ENCODE data around the gene OSBPL2.

GRCh38 chr20:62287129-62287528 is 48.8 kb downstream of the OSBPL2 start:
- no peak for TF ChIP-seq POLR2AphosphoS5 (IDR thresholded peaks at IDR 0.05)
- TF ChIP-seq POLR2A (IDR thresholded peaks at IDR 0.05): no peak
- TF ChIP-seq EP300 (IDR thresholded peaks at IDR 0.05): no peak
